Suppressor macrophage (primary cell): Measurements from ENCODE around the gene RASA4B.
"Not testable (repeated sequence)": the region's sequence is repeated elsewhere in the genome, so short reads cannot be mapped to it uniquely, and the experiment has no call there.

Experiments
- DNase-seq, 4 experiments: peaks; one replicate each; pipeline ENCODE4 v3.0.0-alpha.2; 2020 to 2022
- total RNA-seq, 17 experiments: gene quantifications; one replicate each; lab custom pipeline; 2026; ENCODE audit warnings: mixed read lengths in 6 of 17, inconsistent platforms in 3 of 17; lab: John Stamatoyannopoulos, UW

Gene RASA4B
- total RNA-seq = 1.3 to 6.9 (median 3.6) reads per million in 17 experiments

DNA sequence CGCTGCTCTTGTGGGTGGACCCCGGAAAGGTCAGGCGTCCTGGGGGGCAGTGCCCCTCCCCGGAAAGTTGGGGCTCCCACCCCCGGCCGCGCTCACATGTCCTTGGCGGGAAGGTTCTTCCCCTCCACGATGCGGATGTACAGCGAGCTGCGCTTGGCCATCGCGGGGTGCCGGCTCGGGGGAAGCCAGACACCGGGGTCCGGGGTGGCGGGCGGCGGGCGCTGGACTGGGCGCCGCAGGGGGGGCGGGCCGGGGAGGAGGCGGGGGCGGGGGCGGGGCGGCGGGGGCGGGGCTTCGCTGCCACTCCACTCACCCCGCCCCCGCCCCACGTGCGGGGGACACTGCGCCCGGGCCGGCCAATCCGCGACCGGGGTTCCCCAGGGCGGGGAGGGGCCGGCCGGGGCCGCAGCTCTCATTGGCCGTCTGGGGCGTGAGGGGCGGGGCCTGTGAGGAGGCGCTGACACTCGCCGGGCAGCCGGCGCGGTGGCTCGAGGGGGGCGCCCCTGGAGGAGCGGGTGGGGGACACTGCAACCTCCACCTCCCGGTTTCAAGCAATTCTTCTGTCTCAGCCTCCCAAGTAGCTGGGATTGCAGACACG lies at the start of gene RASA4B:
Gene RASA4B, minus strand, starts transcription at position 228 of the 598 bp plus-strand sequence. Its CDS starts 67 bp downstream, at position 161.
- peak in 3 of 4 experiments; percentile 0 to 43 (median 35) for DNase-seq

DNA sequence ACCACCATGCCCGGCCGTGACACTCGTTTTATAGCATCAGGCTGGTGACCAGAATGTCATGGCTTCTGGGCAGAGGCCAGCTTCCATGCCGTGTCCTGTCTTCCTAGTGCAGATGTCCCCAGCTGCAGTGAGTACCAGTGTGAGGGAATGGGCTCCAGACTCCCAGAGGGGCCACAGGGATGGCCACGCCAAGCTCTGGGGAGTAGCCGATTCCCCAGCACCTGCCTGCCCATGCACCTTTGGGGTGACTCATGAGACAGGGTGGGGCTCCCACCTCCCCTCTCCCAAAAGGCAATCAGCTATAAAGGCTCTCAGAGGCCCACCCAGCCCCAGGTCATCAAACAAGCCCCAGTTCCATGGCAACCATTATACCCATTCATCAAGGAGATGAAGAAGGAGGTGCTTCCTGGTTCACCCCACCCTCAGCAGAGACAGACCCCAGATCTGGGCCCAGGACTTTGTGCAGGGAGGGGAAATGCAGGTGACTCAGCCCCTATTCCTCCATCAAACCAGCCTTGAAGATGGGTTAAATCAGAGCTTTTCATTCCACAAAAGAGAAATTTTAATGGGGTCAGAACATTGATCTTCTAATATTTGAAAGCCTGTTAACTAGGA lies 33.3 kb upstream of the RASA4B start, which contains the start of gene SPDYE2:
Gene SPDYE2, plus strand, starts transcription at position 419 of the 615 bp plus-strand sequence. CDS start 2,030 bp downstream, outside the sequence.
- DNase-seq = not testable (repeated sequence)

DNA sequence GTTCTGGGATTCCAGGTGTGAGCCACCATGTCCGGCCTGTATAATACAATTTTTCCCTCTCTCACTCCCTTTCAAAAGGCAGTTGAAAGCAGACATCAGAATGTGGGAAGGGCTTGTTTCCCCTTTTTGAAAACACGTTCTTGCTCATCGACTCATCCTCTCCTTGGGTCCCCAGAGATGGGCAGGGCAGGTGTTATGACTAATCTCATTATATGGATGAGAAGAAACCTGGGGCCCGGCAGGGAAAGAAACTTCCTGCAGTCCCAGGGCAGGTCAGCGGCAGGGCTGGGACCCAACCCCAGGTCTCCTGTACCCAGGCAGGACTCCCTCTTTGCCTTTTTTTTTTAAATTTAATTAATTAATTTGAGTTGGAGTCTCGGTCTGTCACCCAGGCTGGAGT lies 28.8 kb upstream of the RASA4B start:
- DNase-seq = not testable (repeated sequence)

DNA sequence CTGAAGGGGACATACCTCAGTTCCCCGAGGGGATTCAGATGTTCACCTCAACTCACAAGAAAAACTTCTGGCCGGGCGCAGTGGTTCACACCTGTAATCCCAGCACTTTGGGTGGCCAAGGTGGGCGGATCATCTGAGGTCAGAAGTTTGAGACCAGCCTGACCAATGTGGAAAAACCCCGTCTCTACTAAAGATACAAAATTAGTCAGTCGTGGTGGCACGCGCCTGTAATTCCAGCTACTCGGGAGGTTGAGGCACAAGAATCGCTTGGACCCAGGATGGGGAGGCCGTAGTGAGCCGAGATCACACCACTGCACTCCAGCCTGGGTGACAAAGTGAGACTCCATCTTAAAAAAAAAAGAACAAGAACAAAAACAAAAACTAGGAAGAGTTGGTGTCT lies 27.7 kb upstream of the RASA4B start:
- DNase-seq = not testable (repeated sequence)

DNA sequence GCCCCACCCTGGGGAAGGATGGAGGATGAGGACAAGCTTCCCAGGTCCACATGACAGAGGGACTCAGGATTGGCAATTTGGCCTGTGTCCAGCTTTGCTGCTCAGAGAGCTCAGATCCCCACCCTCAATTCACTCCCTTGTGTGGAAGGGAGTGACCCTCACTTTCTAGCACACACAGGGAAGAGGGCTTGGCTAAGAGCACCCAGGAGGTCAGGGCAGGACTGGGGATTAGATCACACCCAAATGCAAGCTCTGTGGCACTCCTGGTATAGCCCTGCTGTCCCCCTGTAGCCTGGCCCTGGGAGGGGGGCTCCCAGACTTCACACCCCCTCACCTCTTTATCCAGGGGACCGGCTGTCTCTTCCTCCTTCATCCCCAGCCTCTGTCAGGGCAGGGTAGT lies 26.8 kb upstream of the RASA4B start:
- DNase-seq = not testable (repeated sequence)

DNA sequence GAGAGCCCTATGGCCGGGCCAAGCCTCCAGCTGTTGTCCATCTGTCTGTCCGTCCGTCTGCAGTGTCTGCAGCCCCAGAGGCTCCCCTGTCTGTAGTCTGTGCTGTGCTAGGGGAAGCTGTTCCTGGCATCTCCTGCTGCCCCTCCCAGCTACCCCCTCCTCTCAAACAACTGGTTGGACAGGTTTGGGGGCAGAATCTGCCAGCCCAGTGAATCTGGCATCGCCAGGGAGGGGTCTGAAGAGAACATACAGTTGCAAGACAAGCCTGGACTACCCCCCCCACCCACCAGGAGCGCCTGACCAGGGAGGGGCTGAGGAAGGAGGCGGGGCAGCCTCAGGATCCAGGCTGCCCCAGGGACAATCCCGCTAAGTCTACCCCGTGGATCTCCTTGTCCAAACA lies 26.0 kb upstream of the RASA4B start, which contains the start of gene UPK3BL2:
Gene UPK3BL2, minus strand, starts transcription at position 101 of the 400 bp plus-strand sequence. Its CDS starts 60 bp downstream, at position 41.
- not testable (repeated sequence) for DNase-seq

DNA sequence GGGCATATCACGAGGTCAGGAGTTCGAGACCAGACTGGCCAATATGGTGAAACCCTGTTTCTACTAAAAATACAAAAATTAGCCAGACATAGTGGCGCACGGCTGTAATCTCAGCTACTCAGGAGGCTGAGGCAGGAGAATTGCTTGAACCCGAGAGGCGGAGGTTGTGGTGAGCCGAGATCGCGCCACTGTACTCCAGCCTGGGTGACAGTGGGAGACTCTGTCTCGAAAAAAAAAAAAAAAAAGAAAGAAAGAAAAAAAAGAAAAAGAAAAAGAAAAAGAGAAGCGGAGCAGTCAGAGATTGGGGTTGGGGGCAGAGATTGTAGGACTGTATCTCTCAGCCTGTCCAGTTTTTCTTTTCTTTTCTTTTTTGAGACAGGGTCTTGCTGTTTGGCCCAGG lies 25.2 kb upstream of the RASA4B start:
- DNase-seq = not testable (repeated sequence)

DNA sequence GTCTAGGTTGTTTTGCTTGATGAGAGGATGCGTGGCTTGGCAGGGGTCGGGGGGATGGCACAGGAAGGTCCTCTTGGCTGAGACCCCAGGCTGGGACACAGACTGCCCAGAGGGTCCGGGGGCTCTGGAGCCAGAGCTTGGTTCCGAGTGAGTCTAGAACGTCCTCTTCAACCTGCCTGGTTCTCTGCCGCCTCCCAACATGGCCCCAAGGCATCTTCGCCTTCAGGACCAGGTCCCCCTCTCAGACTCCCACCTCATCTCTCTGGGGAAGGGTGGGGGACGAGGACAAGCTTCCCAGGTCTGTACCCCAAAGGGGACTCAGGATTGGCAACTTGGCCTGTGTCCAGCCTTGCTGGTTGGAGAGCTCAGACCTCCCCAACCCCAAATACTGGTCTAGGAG lies 24.5 kb upstream of the RASA4B start:
- DNase-seq = not testable (repeated sequence)

DNA sequence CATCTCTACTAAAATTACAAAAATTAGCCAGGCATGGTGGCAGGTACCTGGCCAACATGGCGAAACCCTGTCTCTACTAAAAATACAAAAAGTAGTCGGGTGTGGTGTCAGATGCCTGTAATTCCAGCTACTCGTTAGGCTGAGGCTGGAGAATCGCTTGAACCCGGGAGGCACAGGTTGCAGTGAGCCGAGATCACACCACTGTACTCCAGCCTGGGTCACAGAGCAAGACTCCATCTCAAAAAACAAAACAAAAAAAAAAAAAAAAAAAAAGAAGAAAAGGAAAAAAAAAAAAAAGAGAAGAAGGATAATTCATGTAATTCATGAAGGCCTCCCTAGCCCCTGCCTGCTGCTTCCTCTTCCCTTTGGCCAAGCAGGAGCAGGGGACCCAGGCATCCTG lies 23.0 kb upstream of the RASA4B start:
- DNase-seq = not testable (repeated sequence)

DNA sequence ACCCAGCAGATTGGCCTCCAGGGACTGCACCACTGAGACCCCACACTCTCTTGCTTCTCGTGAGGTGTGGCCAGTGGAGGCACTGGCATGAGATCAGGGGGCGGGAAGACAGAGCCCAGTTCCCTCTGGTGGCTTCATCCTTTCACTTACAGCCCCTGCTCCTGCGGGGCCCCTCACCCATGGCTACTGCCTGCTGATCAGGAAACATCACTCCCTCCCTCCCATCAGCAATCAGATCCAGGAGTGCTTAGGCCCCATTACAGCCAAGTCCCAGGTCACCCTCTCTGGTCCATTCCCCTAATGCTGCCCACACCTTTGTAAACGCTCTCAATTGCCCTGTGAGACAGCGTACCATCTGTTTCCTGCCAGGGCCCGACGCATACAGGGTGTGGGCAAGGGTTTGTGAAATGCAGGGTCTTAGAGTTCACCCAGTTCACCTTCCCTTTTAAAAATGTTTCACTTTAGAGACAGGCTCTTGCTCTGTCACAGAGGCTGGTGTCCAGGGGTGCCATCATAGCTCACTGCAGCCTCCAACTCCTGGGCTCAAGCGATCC lies 17.6 kb upstream of the RASA4B start:
- not testable (repeated sequence) for DNase-seq

DNA sequence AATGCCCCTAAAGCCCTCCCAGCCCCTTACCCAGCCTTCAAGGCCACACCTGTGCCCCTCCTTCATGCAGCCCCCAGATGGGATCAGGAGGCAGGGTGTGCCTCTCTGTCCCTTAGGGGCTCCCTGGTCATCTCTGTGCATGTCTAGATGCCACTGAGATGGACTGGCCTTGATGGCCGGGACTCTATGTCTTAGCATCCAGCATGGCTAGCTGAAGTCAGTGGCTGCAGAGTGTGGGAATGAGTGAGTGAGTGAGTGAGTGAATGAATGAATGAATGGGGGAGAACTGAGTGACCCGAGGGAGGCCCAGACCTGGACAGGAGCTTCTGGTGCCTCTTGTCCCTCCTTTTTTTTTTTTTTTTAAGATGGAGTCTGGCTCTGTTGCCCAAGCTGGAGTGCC lies 14.6 kb upstream of the RASA4B start:
- not testable (repeated sequence) for DNase-seq

DNA sequence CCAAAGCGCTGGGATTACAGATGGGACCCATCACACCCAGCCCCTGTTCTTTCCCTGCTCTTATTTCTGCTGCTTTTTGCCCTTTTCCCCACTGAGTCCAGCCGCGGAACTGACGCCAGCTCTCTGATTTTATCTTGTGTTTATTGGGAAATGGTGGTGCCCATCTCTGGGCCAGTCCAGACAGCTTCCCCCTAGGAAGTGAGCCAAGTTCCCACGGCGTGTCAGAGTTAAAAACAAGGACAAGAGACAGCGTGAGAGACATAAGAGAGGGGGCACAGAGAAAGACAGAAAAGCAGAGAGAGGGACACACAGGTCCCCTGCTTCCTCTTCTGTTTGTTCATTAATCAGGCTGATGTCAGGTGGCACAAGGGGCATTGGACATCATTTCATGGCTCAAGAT lies 14.0 kb upstream of the RASA4B start:
- DNase-seq = not testable (repeated sequence)

DNA sequence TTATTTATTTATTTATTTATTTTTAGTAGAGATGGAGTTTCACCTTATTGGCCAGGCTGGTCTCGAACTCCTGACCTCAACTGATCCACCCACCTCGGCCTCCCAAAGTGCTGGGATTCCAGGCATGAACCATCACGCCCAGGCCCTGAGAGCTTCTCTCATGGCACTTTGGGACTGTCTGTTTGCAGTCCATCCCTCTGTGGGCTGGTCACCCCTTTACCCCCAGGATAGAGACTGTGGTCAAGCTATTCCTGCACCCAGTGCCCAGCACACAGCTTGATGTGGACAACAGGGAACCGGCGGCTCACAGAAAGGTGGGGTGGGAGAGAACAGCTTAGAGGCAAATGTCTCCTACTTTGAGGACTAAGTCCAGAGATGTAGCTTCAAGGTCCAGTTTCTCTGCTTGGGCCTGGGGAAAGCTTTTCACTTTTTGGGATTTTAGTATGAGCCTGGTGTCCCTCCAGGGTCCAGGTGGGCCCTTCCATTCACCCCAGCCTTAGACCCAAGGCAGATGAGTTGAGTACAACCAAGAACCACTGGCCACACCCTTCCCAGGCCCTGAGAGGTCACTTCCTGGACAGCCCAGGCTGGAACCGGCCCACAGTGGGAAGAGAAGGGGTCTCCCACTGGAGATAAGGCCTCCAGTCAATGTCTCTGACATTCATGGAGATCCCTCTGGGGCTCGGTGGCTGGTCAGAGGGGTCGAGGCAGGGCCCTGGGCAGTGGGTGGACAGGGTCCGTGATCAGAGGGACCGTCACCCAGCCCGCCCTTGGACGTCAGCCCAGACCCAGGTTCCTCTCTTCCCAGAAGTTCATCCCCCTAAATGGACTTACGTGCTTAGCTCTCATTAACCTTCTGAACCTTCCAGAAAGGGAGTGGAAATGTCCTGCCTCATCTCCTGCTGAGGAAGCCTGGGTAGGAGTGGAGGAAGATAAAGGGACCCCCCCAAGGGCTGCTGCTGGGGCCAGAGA lies 10.5 kb upstream of the RASA4B start:
- DNase-seq = not testable (repeated sequence)

DNA sequence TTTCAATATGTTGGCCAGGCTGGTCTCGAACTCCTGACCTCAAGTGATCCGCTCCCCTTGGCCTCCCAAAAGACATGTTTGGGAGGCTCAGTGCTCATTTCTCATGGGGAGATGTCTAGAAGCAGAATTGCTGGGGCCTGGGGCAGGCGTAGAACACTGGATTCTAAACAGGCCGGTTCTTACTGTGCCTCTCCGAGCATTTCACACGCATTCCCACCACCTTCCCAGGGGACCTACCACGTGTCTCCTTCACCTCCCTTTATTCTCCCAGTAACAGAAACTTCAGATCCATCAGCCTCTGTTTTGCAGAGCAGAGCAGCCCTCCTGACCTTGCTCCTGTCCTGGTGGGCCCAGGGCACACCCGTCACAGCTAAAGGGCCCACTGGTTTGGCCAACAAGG lies 9.6 kb upstream of the RASA4B start:
- DNase-seq = not testable (repeated sequence)

DNA sequence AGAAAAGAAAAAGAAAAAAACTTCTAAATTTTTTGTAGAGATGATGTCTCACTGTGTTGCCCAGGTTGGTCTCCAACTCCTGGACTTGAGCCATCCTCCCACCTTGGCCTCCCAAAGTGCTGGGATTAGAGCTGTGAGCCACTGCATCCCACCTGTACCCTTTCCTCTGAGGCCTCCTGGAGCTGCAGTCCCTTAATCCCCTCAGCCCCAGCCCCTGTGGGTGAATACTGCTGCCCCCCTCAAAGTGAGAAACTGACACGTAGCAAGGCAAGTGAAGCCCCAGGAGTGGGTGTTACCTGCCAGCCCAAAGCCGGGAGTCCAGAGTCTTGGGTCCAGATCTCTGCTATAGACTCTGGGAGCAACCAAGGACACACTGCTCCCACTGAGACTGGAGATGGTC lies 7.2 kb upstream of the RASA4B start:
- DNase-seq = not testable (repeated sequence)

DNA sequence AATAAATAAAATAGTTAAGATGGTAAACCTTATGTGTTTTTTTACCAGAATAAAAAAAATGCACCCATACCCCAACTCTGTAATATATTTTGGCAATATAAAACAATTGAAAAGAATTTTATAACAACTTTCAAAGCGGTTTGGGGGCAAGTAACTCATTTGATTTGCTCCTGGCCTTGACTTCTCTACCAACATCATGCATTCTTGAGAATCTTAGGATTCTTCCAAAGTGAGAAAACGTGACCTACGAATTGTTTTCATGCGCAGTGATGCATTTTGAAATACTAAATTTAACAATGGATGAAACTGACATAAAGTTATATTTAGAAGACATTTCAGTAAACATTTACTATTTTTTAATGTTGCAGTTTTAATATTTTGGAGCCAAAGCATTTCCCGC lies 3.2 kb upstream of the RASA4B start:
- DNase-seq = not testable (repeated sequence)

DNA sequence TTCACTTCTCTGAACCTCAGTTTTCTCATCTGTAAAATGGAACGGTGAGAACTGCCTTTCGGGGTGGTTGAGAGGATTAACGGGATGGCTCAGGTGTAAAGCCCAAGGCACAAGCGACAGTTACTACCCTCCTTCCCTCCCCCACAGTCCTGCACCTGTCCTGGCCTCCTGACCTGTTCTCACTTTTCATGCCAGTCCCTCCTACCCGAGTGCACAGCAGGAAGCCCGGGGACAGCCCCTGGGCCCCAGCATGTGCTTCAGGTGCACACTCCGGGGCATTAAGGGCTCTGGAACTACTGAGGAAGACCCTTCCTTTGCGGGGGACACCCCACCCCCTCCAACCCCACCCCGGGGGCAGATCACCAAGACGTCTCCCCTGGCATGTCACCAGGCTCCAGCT lies 626 bp downstream of the RASA4B start:
- DNase-seq = not testable (repeated sequence)

DNA sequence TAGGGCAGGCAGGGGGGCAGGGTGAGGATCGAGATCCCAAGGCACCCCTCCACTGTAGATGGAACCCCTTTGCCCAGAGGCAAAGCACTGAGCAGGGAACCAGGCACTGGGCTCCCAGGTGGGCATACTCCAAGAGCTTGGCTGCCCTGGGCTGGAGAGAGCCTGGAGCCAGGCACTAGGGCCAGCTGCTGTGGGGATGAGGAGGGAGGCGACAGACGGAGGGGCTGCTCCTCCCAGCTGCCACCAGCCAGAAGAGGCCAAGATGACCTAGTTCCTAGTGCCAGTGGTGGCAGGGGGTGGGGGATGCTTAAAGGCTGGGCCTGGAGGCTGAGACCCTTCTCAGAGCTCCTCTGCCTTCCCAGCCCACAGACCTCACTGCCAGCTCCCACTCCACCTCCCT lies 1.7 kb downstream of the RASA4B start:
- not testable (repeated sequence) for DNase-seq

DNA sequence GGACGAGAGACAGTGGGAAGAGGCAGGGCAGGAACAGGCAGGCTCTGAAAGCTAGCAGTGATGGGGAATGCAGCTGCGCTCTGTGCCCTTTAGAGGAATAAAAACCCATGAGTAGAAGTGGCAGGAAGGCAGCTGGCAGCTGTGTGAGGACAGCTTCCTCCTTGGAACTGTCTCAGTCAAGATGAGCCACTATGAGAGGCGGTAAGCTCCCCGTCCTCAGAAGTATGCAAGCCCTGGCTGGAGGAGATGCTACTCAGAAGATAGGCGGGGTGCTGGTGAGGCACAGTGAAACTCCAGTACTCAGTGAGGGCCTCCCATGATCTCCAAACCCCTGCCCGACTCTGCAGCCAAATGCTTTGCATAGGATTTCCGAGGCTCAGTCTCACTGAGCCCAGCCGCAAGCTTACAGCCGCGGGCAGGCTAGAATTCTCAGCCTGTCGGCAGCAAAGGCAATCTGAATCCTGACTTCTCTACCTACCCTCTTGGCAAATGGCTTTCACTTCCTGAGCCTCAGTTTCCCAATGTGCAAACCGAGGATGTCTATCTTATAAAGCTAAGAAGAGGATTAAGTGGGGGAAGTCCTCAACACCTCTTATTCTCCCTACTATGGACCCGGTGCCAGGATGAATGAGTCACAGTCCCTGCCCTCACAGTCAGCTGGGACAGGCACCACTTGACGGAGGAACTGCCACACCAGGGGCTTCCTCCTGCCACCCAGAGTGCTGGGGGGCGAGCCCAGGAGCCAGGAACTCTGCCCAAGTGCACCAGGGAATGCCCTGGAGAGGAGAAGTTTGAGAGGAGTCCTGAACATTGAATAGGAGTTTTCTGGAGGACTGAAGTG lies 2.5 kb downstream of the RASA4B start:
- not testable (repeated sequence) for DNase-seq

DNA sequence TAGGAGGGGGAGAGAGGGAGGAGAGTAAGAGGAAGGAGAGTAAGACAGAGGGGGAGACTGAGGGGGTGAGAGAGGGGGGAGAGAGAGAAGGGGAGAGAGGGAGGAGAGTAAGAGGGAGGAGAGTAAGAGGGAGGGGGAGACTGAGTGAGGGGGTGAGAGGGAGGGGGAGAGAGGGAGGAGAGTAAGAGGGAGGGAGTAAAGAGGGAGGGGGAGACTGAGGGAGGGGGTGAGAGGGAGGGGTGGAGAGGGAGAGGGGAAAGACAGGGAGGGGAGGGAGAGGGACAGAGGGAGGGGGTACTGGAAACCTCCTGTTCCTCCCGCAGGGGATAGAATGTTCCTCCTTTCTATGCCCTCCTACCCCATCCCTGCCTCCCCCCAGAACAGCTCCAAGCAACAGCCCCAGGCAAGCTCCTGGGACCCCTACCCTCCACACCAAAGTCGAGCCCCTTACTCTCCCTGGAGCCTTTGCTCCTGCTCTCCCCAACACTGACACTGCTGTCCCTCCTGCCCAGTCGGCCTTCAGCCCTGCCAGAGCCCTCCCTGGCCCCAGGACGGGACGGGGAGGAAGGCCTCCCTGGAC lies 4.8 kb downstream of the RASA4B start:
- peak; percentile 28 to 82 (median 45) for DNase-seq
